HG03521 (cell line): ENCODE measurements around the gene BCL2L2.
"Not testable (repeated sequence)": the region's sequence is repeated elsewhere in the genome, so short reads cannot be mapped to it uniquely, and the experiment has no call there.

Experiments
- ATAC-seq: cut with Tn5 transposase; IDR thresholded peaks from one replicate; pipeline ENCODE4 v1.9.1; 2021; ENCODE audit warnings: mild to moderate bottlenecking, moderate library complexity; ENCODE audit not compliant: unreplicated experiment

The BCL2L2 gene, protein sequence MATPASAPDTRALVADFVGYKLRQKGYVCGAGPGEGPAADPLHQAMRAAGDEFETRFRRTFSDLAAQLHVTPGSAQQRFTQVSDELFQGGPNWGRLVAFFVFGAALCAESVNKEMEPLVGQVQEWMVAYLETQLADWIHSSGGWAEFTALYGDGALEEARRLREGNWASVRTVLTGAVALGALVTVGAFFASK

GRCh38 chr14:23306412-23307145, at the start of gene BCL2L2:
Gene BCL2L2 (plus strand): TSS chr14:23306833. CDS start chr14:23307768, 935 bp downstream.
- ATAC-seq = no peak

DNA sequence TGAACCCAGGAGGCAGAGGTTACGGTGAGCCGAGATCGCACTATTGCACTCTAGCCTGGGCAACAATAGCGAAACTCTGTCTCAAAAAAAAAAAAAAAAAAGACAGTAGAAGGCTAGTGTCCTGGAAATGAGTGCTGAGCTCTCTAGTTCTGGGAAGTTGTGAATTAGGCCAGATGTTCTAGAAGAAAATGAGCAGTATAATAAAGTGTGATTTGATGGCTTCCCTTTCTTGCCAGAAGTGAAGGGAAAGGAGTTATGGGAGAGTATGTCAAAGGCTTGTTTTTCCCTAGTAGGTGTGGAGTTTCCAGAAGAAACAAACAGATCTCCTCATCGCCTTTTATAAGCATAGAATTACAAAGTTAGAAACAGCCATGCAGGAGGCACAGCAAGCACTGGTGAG, 48.4 kb upstream of the BCL2L2 start:
- no peak for ATAC-seq

GRCh38 chr14:23259426-23259825, 47.2 kb upstream of the BCL2L2 start:
- no peak for ATAC-seq

GRCh38 chr14:23260849-23261248, 45.8 kb upstream of the BCL2L2 start:
- ATAC-seq = not testable (repeated sequence)

DNA sequence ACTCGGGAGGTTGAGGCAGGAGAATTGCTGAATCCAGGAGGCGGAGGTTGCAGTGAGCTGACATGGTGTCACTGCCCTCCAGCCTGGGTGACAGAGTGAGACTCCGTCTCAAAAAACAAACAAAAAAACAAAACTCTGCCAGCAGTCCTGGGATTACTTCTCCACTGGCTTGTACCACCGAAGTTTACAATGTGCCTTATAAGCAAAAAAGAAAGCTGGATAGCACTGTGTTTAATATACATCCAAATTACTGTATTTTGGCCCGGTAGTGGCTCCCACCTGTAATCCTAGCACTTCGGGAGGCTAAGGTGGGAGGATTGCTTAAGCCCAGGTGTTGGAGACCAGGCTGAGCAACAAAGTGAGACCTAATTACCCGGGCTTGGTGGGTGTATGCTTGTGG, 37.4 kb upstream of the BCL2L2 start:
- no peak for ATAC-seq

- ATAC-seq = no peak
Measured at GRCh38 chr14:23275412-23275811, 31.2 kb upstream of the BCL2L2 start.

GRCh38 chr14:23277189-23277588, 29.4 kb upstream of the BCL2L2 start:
- ATAC-seq = no peak

GRCh38 chr14:23277928-23278327, 28.7 kb upstream of the BCL2L2 start:
- ATAC-seq = not testable (repeated sequence)

GRCh38 chr14:23281247-23281646, 25.4 kb upstream of the BCL2L2 start:
- no peak for ATAC-seq

DNA sequence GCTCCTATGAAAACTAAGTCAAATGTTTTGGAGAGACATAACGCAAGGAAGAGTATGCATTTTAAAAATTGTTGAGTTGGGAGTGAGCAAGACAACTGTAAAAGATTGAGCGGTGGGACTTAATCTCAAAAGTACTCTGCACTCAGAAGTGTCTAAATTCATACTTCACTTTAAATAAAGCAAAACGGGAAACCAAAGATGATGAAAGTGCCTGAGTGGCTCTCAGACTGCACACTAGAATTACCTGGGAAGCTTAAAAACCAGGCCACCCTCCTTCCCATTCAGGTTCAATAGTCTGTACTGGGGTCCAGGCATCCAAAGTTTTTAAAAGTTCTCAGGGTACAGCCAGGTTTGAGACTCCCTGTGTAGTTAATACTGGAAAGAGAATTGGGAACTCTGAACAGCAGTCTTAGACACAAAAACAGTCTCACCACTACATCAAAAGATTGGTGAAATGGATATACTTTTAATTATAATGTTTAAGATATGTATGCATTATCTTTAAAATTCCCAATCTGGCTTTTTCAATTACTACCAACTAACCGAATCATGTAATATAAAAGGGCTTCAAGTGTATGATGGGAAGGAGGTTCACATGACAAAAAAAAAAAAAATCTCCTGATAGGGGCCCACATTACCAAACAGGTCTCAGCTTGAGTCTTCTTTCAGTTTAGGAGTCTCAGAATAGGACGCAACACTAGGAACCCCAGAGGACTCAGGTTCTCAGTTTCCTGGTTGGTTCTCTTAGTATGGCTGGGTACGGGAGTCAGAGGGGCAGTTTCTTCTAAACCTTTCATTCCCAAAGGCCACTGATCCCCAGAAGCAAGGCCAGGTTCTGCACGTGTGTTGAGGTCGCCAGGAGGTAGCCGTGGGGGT, 21.7 kb upstream of the BCL2L2 start:
- ATAC-seq = no peak

DNA sequence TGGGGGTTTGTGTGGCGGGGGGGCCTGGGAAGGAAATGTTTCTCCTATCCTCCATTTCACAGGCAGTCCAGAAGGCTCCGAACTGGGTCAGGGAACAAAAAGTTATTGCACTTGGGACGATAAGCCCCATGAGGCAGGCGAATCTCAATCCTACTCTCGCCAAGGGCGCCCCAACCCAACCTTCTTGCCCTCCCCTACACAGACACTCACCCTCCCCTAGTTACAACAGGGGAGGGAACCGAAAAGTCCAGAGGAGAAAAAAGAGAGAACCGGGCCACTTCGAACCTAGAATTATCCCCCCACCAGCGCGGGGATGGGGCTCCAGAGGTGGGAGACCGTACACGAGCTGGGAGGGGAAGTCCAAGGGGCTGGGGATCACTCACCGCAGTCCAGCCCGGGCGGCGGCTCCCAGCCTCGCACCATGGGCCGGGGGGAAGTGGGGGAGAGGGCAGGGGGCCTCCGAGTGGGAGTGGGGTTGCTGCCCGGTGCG, 21.1 kb upstream of the BCL2L2 start:
- peak; percentile 16 for ATAC-seq

- ATAC-seq = peak; percentile 98
Measured at GRCh38 chr14:23286020-23286901, 20.4 kb upstream of the BCL2L2 start, which contains the start of gene HOMEZ. Gene HOMEZ (minus strand): TSS chr14:23286132. CDS start chr14:23285952, 180 bp downstream.

- no peak for ATAC-seq
Measured at GRCh38 chr14:23286902-23287479, 19.6 kb upstream of the BCL2L2 start.

DNA sequence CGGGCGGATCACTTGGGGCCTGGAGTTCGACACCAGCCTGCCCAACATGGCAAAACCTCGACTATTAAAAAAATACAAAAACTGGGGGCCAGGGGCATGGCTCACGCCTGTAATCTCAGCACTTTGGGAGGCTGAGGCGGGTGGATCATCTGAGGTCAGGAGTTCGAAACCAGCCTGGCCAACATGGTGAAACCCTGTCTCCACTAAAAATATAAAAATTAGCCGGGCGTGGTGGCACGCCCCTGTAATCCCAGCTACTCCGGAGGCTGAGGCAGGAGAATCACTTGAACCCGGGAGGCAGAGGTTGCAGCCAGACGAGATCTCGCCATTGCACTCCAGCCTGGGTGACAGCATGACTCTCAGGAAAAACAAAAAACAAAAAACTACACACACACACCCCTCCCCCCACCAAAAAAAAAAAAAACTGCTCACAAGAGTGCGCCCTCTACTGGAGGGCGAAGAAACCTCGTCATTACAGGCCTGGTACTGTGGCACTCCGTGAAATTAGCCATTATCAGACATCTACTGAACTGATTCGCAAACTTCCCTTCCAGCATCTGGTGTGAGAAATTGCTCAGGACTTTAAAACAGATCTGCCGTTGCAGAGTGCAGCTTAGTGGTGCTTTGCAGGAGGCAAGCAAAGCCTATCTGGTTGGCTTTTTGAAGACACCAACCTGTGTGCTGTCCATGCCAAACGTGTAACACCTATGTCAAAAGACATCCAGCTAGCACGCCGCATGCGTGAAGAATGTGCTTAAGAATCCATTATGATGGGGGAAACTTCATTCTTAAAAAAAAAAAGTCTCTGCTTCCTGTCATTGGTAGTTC, 11.7 kb upstream of the BCL2L2 start:
- no peak for ATAC-seq

- no peak for ATAC-seq
Measured at GRCh38 chr14:23296012-23296777, 10.4 kb upstream of the BCL2L2 start.

GRCh38 chr14:23297096-23297495, 9.5 kb upstream of the BCL2L2 start:
- ATAC-seq = no peak

- no peak for ATAC-seq
Measured at GRCh38 chr14:23297611-23298277, 8.9 kb upstream of the BCL2L2 start.
